ENCODE results near the gene FOXP2.
"Not testable (repeated sequence)": the region's sequence is repeated elsewhere in the genome, so short reads cannot be mapped to it uniquely, and the experiment has no call there.

FOXP2 gene

DNA sequence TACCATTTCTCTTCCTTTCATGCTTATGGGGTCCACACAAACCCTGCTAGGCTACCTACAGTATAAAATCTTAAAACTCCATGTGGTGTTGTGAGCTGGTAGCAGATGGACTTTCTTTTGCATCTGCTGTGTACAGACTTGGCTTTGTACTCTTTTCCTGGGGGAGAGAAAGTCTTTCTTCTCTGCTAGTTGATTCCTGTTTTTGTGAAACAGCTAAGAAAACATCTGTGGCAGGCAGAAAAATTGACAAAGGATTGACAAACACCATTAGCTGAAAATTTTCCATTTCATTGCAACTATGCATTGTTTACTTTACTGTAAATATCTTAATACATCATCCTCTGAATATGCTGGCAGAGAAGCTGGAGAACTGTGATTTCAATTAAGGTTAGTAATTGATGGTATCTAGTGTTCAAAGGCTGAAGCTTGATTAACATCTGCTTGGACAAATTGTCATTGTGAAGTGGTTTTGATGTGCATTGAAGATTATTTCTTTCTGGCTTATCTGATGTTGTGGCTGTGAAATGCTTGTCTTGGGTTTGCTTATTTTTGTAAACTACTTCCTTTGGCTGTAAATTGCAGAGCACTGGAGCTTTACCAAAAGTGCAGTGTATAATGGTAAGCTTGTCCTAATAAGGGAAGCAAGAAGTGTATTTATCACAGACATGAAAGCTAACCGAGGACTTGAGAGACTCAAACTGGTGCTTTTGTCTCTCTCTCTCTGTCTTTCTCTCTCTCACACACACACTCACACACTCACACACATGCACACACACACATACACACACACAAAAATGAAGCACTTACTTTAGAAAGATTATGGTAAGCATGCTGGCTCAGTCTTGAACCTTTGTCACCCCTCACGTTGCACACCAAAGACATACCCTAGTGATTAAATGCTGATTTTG, at the start of gene FOXP2:
TSS of gene FOXP2 (plus strand) at position 660 of the 908 bp plus-strand sequence. CDS start 11,697 bp downstream, outside the sequence.
- in situ Hi-C loops (cut with MboI; ENCODE audit: low sequenced_read_pairs): no loop called here

DNA sequence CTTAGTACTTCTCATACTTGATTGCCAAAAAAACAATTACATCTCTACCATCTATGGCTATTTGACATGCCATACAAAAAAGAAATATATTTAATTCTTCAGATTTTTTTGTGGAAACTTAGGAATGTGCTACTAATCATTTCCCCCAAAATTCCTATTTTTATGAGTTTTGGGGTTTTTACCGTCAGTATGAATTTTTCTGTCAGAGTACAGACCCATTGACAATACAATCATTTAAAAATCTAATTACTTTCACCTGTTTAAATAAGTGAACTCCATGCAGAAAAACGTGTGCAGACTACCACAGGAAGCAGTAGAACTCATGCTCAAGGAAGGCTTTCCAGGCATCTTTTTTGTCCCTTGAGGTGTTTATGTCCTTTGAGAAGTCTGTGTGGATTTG, 48.8 kb upstream of the FOXP2 start:
- in situ Hi-C loops (cut with MboI; ENCODE audit: low sequenced_read_pairs): no loop called here

DNA sequence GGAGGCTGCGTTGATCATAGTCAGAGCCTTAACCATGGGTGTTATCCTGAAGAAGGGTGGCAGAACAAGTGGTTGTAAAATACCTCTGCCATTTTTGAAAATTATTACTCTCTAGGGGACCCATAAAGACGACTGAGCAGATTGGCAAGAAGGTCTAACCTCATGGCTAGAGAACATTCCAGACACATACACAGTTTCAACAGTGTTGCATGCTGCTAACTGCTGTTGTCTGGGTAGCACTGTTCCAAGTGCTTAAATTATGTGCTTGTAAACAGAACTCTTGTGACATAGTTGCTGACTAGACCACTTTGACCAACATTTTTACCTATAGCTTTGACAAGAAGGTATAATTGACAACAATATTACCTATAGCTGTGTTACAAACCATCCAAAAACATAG, 46.1 kb upstream of the FOXP2 start:
- in situ Hi-C loops (cut with MboI; ENCODE audit: low sequenced_read_pairs): no loop called here

DNA sequence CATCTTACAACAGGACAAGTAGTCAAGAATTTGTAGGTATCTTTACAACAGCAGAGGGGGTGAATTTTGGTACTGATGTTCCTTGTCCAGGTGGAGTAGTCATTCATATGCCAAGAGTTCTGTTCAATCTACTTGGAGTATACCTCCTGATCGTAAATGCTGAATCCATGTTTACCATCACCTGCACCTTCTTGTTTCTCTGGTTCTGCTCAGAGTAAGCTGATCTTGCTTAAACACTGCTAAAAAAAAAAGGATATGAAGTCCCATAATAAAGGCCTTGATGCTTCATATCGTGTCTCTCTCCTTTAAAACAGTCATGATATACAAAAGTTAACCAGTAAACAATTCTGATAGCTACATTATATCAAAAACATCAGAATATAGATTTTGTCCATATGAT, 45.3 kb upstream of the FOXP2 start:
- in situ Hi-C loops (cut with MboI; ENCODE audit: low sequenced_read_pairs): no loop called here

DNA sequence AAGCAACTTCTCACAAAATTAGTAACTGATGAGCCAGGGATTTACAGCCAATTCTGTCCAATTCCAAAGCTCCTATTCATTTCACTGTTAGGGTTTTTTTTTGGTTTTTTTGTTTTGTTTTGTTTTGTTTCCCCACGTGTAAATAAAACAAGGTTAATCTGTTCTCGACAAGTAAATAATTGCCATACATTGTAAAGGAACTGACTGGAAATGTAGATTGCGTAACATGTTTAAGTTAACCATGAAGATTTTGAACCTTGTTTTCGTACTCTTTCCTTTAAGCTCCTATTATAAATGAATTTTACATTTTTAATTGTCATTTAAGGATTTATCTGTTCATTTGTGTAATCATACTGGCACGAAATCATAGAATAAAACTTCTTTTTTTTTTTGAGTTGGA, 42.0 kb upstream of the FOXP2 start:
- in situ Hi-C loops (cut with MboI; ENCODE audit: low sequenced_read_pairs): no loop called here

DNA sequence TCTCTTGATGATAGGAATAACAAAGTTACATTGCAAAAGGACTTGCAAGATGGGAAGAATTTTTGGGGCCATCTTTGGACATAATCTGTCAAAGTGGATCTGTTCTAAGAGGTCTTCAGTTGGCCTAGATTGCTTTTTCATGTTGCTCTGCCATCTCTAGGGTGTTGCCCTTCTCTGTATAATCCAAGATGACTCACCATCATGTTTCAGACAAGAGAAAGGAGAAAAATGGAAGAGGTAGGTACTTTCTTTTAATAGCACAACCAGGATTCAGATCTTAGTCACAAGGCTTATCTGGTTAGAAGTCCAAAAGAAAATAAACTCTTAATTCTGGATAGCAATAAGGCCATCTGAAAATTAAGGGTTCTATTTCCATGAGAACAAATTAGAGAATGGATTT, 38.7 kb upstream of the FOXP2 start:
- in situ Hi-C loops (cut with MboI; ENCODE audit: low sequenced_read_pairs): no loop called here

DNA sequence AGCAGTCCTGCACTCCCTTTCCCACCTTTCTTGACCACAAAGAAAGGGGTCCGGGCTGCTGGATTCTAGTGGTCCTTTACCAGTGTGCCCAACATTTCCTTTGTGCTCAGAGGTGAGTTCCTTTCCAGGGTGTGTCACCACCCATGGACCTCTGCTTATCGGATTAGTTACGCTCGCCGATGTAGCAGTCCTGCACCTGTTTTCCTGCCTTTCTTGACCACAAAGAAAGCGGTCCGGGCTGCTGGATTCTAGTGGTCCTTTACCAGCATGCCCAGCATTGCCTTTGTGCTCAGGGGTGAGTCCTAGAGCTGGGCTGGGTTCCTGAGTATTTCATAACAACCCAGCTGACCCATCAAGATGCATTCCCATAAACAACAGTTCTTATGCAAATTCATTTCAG, 30.7 kb upstream of the FOXP2 start:
- in situ Hi-C loops (cut with MboI; ENCODE audit: low sequenced_read_pairs): not testable (repeated sequence)

GRCh38 chr7:114384346-114384745, 30.3 kb upstream of the FOXP2 start:
- in situ Hi-C loops (cut with MboI; ENCODE audit: low sequenced_read_pairs): not testable (repeated sequence)

DNA sequence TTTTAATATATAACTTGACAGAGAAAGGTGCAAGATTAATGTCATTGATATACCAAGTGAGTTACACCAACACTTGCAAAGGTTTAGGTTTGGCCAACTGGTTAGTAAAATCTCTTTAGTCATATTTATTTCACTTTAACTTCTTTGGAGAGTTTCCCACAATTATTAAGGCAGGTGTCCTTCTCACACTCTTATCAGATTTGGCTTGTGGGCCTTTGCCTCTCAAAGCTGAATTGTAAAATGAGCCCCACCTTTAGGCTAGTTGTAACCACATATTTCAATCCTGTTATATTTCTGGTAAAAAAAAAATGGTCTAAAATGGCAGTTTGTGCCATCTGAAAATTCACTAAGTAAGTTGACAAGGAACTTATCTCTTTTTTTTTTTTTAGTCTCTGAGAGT, 26.6 kb upstream of the FOXP2 start:
- in situ Hi-C loops (cut with MboI; ENCODE audit: low sequenced_read_pairs): no loop called here

DNA sequence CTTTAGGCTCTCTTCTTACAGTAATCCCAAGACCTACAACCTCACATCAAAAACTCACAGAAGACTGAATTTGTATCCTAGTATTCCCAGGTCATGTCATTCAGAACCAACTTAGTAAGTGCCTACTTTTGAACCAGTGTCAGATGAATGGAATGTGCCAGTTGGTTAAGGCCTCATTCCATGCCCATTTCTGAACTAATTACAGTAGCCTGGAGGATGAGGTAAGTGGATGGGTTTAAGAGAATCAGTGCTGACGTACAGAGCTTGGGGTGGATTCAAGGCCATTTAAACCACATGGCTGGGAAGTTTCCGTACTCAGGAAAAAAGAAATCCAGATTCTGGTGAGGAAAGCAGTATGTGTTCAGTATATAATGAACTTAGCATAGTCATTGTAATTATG, 21.9 kb upstream of the FOXP2 start:
- in situ Hi-C loops (cut with MboI; ENCODE audit: low sequenced_read_pairs): no loop called here

GRCh38 chr7:114402876-114403635, 11.6 kb upstream of the FOXP2 start:
- in situ Hi-C loops (cut with MboI; ENCODE audit: low sequenced_read_pairs): no loop called here

- in situ Hi-C loops (cut with MboI; ENCODE audit: low sequenced_read_pairs): no loop called here
Observed at GRCh38 chr7:114405427-114405826, 9.2 kb upstream of the FOXP2 start.

DNA sequence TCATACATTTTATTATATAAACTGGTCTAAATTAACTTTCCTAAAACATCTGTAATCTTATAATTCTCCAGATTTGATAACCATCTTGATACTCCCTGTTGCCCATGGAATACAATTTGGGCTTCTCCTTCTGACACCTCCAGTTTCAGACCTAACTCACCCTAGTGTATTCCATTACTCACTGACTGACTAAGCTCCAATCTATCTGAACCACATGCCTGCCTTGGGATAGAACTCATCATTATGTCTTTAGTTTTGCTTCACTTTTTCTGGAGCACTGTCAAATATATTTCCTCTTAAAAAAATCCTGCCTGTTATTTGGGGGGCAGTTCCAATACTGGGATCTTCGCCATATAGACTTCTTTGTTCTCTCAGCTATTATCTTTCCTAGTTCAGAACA, 4.9 kb upstream of the FOXP2 start:
- in situ Hi-C loops (cut with MboI; ENCODE audit: low sequenced_read_pairs): no loop called here

DNA sequence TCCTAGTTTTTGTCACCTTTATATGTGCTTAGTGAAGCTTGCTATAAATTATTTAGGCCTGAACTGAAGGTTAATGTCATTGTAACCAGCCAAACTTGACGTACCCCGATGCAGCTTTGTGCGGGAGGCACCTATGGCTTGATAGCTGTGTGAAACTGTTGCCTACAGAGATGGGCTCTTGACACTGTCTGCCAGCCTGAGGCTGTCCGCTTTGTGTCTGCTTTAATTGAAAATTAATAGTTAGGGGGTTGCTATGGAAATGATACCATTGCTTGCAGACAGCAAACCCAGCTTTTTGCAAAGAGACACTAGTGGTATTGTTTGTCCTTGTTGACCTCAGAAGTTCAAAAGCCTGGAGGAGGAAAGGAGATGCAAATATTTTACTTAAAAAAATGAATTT, 2.1 kb upstream of the FOXP2 start:
- in situ Hi-C loops (cut with MboI; ENCODE audit: low sequenced_read_pairs): no loop called here

- in situ Hi-C loops (cut with MboI; ENCODE audit: low sequenced_read_pairs): no loop called here
Observed at GRCh38 chr7:114413761-114414155, 857 bp upstream of the FOXP2 start.

DNA sequence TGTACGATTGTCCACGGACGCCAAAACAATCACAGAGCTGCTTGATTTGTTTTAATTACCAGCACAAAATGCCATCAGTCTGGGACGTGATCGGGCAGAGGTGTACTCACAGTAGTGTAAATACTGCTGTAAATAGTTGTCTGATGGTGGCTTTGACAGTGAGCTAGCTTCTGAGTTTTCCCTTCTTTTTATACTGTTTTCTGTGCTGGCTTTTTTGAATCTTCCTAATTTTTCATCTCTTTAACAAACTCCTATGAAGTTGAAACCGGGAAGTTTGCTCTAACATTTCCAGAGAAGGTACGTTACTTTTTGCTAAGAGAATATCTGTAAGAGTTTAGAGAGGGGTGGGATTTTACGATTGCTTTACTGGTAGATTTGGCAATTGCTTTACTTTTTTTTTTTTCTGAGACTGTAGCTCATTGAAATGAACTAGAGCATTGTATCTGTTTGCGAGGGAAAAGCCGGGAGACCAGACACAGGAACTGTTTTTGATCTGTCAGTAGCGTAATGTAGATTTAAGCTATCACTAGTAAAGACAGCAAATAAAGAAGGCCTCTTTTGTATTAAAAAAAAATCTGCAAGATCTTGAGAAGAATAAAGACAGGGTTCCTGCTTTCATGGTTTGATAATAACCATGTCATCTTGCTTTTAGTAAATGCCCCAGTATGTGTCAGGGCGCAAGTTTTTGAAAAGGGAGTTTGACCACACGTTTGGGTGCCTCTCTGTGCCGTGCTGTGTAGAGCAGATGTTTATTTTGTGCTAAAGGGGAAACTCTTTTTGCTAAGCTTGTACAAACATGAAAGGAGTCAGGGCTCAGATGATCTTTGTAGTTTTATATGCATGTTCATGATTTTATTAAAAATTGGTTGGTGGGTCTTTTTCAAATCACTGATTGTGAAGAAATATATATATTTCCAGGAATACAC, 712 bp downstream of the FOXP2 start:
- in situ Hi-C loops (cut with MboI; ENCODE audit: low sequenced_read_pairs): no loop called here

GRCh38 chr7:114416129-114416990, 1.7 kb downstream of the FOXP2 start:
- in situ Hi-C loops (cut with MboI; ENCODE audit: low sequenced_read_pairs): no loop called here

- in situ Hi-C loops (cut with MboI; ENCODE audit: low sequenced_read_pairs): no loop called here
Observed at GRCh38 chr7:114417290-114417689, 2.7 kb downstream of the FOXP2 start.

- in situ Hi-C loops (cut with MboI; ENCODE audit: low sequenced_read_pairs): no loop called here
Observed at GRCh38 chr7:114418117-114418516, 3.5 kb downstream of the FOXP2 start.
